GM18951 (cell line): ENCODE data around the gene MED16.

Experiments used
- POLR2A ChIP-seq: IDR thresholded peaks from 4 replicates; pipeline ENCODE4 v1.6.1; 2011; ENCODE audit warnings: mild to moderate bottlenecking; ENCODE audit not compliant: insufficient read length, insufficient read depth; ENCODE audit errors: extremely low read depth
- in situ Hi-C: fragments of 300-500 bp; cut with MboI; formaldehyde crosslinking; loops from one replicate; pipeline ENCODE4 v1.12.0; 2022; ENCODE audit warnings: low sequenced_read_pairs, mixed read lengths, inconsistent platforms; ENCODE audit not compliant: unreplicated experiment

The MED16 gene

GRCh38 chr19:873561-874041 lies 19.4 kb downstream of the MED16 start:
- TF ChIP-seq POLR2A, result no peak
- in situ Hi-C loops, result no loop called here

DNA sequence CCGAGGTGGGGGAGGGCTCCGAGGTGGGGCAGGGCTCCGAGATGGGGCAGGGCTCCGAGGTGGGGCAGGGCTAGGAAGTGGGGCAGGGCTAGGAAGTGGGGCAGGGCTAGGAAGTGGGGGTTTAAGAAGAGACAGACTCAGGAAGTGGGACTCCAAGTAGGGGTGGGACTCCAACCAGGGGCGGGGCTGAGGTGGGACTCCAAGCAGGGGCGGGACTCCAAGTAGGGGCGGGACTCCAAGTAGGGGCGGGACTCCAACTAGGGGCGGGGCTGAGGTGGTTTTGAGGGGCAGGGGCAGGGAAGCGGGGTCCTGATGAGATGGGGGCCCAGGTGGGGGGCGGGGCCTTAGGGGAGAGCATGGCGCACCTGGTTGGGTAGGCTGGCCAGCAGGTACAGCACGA lies 19.9 kb downstream of the MED16 start:
- no peak for TF ChIP-seq POLR2A
- in situ Hi-C loops, result no loop called here

- in situ Hi-C loops, result no loop called here
- no peak for TF ChIP-seq POLR2A
Measured at GRCh38 chr19:872266-872951, 20.6 kb downstream of the MED16 start.

- no peak for TF ChIP-seq POLR2A
- in situ Hi-C loops, result no loop called here
Measured at GRCh38 chr19:871446-872265, 21.3 kb downstream of the MED16 start.

- TF ChIP-seq POLR2A, result no peak
Measured at GRCh38 chr19:870963-871401, 22.0 kb downstream of the MED16 start.

DNA sequence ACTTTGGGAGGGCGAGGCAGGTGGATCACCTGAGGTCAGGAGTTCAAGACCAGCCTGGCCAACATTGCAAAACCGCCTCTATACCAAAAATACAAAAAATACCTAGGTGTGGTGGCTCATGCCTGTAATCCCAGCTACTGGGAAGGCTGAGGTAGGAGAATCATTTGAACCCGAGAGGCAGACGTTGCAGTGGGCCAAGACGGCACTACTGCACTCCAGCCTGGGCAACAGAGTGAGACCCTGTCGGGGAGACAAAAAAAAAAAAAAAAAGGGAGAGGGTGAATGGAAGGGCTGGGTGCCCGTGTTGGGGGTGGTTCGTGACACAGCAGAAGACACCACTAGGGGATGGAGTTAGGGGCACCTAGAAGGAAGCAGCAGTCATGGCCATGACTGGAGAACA lies 22.7 kb downstream of the MED16 start:
- in situ Hi-C loops, result no loop called here
- no peak for TF ChIP-seq POLR2A

More at GRCh38 chr19:870963-871401, 22.0 kb downstream of the MED16 start:
- in situ Hi-C loops, result no loop called here

DNA sequence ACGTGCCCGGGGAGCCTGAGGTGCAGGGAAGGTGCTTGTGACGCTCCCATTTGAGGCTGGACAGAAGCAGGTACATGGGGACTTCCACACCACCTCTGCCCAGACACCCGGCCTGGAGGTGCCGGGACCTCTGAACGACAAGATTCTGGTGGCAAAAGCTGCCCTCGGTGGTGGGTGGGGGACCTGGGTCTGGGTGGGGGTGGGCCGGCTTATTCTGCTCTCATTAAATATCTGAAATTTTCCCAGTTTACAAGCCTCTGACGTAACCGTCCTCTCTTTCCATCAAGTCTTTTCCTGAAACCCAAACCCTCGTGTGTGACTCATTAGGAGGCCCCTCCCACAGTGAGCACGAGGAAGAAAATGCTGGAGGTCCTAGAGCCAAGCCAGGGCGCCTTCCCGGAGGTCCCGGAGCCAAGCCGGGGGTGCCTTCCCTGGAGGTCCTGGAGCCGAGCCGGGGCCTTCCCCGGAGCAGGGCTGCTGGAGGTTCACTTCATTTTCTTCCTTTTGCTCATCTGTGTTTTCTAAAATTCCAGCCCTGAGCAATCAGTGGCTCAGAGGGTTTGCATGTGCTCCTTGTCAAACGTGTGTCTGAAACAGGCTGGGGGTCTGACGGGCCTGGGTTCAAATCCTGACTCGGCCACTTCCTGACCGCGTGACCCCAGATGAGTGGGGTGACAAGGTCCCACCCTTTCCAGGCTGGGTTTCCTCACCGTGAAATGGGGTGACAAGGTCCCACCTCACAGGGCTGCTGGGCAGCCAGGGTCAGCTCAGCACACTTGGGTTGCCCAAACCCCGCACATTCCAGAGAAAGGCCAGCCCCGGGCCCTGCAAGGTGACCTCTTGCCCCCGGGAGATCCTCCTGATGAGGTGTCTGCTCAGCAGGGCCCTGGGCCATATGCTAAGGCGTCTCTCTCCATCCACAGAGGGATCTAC lies 23.5 kb downstream of the MED16 start:
- in situ Hi-C loops, result loop anchor here (10.0 kb wide), 2 partner anchors 45 to 115 kb away; partner anchors contain the start of genes KISS1R, R3HDM4 and WDR18
- no peak for TF ChIP-seq POLR2A

DNA sequence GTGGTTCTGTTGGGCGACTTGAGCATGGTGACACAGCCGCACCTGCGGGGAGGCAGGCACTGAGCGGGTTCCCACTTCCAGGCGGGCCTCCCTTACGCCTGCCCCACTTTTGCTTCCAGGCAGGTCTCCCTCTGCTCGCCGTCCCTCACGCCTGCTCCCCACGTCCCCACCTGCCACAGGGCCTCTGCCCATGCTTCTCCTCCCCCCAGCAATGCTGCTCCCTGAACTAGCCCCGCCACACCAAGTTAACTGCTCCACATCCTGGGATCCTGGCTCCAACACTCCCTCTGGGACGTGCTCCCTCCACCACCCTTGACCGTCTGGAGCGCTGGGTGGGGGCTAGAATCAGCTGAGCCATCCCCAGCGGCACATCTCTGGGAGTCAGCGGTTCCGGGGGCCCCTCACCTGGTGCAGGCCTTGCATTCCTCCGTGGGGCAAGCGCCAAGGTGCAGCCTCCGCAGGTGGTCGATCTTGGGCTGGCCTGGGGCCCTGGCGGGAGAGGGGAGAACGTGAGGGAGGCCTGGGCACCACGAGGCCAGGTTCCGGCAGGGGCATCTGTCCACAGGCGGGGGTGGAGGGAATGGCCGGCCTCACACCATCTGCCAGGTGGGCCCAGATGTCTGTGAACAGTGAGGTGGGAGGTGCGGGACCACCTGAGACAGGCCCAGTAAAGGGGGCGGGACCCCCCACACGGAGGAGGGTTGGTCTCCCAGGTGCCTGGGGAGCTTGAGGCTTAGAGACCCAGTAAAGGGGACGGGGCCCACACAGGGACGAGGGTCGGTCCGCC lies 24.3 kb downstream of the MED16 start:
- in situ Hi-C loops, result loop anchor here (10.0 kb wide), 2 partner anchors 46 to 116 kb away; partner anchors contain the start of genes KISS1R, R3HDM4 and WDR18
- TF ChIP-seq POLR2A, result no peak

GRCh38 chr19:867855-868457 lies 25.0 kb downstream of the MED16 start:
- in situ Hi-C loops, result loop anchor here (10.0 kb wide), 2 partner anchors 47 to 117 kb away; partner anchors contain the start of genes KISS1R, R3HDM4 and WDR18
- TF ChIP-seq POLR2A, result no peak

DNA sequence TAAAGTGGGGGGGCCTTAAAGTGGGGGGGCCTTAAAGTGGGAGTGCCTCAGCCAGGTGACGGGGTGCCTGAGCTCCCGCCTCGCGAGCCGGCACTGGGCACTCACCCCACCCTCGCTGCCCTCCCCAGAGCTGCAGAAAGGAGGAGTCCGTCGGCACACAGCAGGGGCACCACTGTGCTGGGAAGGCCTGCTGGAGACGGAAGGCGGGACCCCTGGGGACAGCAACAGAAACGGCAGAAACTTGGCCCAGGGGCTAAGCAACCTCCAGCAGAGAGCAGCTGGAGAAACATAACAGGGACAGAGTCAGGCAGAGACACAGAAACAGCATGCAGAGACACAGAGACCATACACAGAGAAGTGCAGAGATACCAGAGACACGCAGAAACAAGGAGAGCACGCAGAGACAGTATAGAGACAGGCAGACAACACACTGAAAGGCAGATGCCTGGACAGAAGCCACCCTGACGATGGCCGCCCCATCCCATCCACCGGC lies 25.6 kb downstream of the MED16 start:
- TF ChIP-seq POLR2A, result no peak
- in situ Hi-C loops, result loop anchor here (10.0 kb wide), 2 partner anchors 47 to 117 kb away; partner anchors contain the start of genes KISS1R, R3HDM4 and WDR18

DNA sequence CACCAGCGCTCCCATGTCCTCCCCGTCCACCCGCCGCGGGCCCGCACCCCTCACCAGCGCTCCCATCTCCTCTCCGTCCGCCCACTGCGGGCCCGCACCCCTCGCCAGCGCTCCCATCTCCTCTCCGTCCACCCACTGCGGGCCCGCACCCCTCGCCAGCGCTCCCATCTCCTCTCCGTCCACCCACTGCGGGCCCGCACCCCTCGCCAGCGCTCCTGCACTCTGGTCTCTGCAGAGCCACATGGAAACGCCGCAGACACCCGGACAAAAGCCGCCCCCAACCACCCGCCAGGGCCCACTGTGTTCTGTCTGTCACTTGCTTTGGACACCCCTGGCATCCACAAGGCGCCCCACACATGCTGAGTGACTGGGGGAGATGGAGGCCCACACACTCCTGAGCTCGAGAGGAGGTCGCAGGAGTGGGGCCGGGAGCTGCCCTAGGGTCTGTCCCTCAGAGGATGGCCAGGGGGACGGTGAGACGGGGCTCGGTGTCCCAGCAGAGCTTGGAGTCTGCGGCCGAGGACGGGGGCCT lies 26.2 kb downstream of the MED16 start:
- in situ Hi-C loops, result loop anchor here (10.0 kb wide), 2 partner anchors 48 to 118 kb away; partner anchors contain the start of genes KISS1R, R3HDM4 and WDR18
- no peak for TF ChIP-seq POLR2A
